Loucy (cell line): ENCODE measurements around the gene MARCKSL1.

ENCODE experiments used
- H2AFZ ChIP-seq: fragments of 200-600 bp; sonication (generic); 2 replicates; pipeline ENCODE4 v1.6.0; 2016; ENCODE audit warnings: antibody characterized with exemption, mild to moderate bottlenecking, low read length, moderate library complexity
- H3F3A ChIP-seq: fragments of 200-600 bp; 2 replicates; pipeline ENCODE4 v1.6.0; 2016; ENCODE audit warnings: antibody characterized with exemption, low read depth, mild to moderate bottlenecking
- H3K27me3 ChIP-seq: fragments of 200-600 bp; sonication (generic); 2 replicates; pipeline ENCODE4 v1.6.1; 2014; ENCODE audit warnings: low read length, mild to moderate bottlenecking; ENCODE audit not compliant: insufficient read depth, poor library complexity, severe bottlenecking
- H3K36me3 ChIP-seq: fragments of 200-600 bp; sonication (generic); 2 replicates; pipeline ENCODE4 v1.6.1; 2016; ENCODE audit warnings: low read length; ENCODE audit not compliant: insufficient read depth
- H3K4me1 ChIP-seq: fragments of 200-600 bp; sonication (generic); 2 replicates; pipeline ENCODE4 v1.5.1; 2014; ENCODE audit warnings: low read length, mild to moderate bottlenecking; ENCODE audit not compliant: insufficient read depth, poor library complexity, severe bottlenecking
- H3K4me2 ChIP-seq: fragments of 200-600 bp; sonication (generic); 2 replicates; pipeline ENCODE4 v1.6.0; 2014; ENCODE audit warnings: antibody characterized with exemption, low read length, low read depth, mild to moderate bottlenecking; ENCODE audit not compliant: poor library complexity, severe bottlenecking
- H3K4me3 ChIP-seq: fragments of 200-600 bp; sonication (generic); 2 replicates; pipeline ENCODE4 v1.5.1; 2014; ENCODE audit warnings: low read length, mild to moderate bottlenecking, mixed read lengths; ENCODE audit not compliant: poor library complexity, severe bottlenecking
- H3K79me2 ChIP-seq: fragments of 200-600 bp; sonication (generic); 2 replicates; pipeline ENCODE4 v1.6.1; 2014; ENCODE audit warnings: low read length; ENCODE audit not compliant: insufficient read depth
- H3K9ac ChIP-seq: fragments of 200-600 bp; sonication (generic); 2 replicates; pipeline ENCODE4 v1.6.0; 2014; ENCODE audit warnings: mild to moderate bottlenecking, low read depth, low read length, moderate library complexity; ENCODE audit not compliant: poor library complexity, severe bottlenecking
- H3K9me2 ChIP-seq: fragments of 200-600 bp; sonication (generic); replicated peaks from 2 replicates; pipeline ENCODE4 v1.6.1; 2016; ENCODE audit warnings: low read depth, low read length, mixed read lengths
- H3K9me3 ChIP-seq: fragments of 200-600 bp; sonication (generic); 2 replicates; pipeline ENCODE4 v1.6.1; 2014; ENCODE audit warnings: mild to moderate bottlenecking, antibody characterized with exemption, low read length, low read depth; ENCODE audit not compliant: insufficient read depth
- H4K20me1 ChIP-seq: fragments of 200-600 bp; sonication (generic); 2 replicates; pipeline ENCODE4 v1.6.0; 2014; ENCODE audit warnings: antibody characterized with exemption, low read length, mild to moderate bottlenecking; ENCODE audit not compliant: insufficient read depth, poor library complexity, severe bottlenecking
- EZH2phosphoT487 ChIP-seq: fragments of 200-600 bp; IDR thresholded peaks from 2 replicates; pipeline ENCODE4 v1.6.1; 2018; ENCODE audit warnings: antibody characterized with exemption, mild to moderate bottlenecking, moderate library complexity, borderline replicate concordance
- TF ChIP-seq, protein P1 (sequence below): fragments of 200-600 bp; sonication (generic); conservative IDR thresholded peaks from 2 replicates; pipeline ENCODE4 v1.5.1; 2014; ENCODE audit warnings: mild to moderate bottlenecking, antibody characterized with exemption, low read length

MARCKSL1 gene

DNA sequence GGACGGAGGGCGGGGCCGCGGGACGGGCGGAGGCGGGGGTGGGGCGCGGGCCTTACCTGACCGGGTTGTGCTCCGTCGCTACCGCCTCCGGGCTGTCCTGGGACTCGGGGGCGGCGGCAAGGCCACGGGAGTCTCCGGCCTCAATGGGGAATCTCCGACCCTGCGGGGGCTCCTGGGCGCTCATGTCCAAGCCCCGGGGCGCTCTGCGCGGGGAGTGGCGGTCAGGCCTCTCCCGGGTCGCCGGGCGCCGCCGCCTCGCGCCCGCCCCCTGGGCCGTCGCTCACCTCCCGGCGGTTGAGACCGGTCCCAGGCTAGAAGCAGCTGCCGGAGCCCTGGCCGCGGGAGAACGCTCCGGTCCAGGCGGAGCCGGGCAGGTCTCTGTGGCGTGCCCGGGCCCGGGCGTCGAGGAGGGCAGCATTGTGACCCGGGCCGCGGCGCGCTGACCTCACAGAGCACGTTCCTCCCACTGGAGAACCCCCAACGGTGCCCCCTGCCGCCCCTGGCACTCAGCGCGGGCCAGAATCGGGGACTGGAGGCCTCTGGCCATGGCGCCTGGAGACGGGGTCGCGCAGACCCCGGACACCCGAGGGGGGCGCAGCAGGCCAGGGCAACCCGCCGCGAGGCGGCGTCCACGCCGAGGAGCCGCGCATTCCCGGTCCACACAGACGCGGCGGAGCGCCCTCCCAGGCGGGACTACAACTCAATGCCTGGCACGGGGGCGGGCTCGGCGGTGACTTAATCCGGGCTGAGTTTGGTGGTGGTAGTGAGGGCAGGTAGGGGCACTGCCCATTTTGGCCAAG, 25.8 kb upstream of the MARCKSL1 start:
- Histone ChIP-seq H3K36me3 (peaks cover 4% of the 10 kb centered on the region; the same call in 1 of the 2 replicates), H2AFZ (no peak overlapping the region), H3K9ac (no peak overlapping the region), H3K9me3 (no peaks in the 10 kb centered on the region), H3F3A (no peaks in the 10 kb centered on the region), H3K9me2 (no peaks in the 10 kb centered on the region), H3K27me3 (no peaks in the 10 kb centered on the region), H3K4me3 (no peak overlapping the region), H3K4me1 (peaks cover 8% of the 10 kb centered on the region), H3K4me2 (no peak overlapping the region), H3K79me2 (no peaks in the 10 kb centered on the region), H4K20me1 (no peaks in the 10 kb centered on the region)
- TF ChIP-seq, protein P1, sequence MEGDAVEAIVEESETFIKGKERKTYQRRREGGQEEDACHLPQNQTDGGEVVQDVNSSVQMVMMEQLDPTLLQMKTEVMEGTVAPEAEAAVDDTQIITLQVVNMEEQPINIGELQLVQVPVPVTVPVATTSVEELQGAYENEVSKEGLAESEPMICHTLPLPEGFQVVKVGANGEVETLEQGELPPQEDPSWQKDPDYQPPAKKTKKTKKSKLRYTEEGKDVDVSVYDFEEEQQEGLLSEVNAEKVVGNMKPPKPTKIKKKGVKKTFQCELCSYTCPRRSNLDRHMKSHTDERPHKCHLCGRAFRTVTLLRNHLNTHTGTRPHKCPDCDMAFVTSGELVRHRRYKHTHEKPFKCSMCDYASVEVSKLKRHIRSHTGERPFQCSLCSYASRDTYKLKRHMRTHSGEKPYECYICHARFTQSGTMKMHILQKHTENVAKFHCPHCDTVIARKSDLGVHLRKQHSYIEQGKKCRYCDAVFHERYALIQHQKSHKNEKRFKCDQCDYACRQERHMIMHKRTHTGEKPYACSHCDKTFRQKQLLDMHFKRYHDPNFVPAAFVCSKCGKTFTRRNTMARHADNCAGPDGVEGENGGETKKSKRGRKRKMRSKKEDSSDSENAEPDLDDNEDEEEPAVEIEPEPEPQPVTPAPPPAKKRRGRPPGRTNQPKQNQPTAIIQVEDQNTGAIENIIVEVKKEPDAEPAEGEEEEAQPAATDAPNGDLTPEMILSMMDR: no peak
- TF ChIP-seq EZH2phosphoT487: no peak

GRCh38 chr1:32361308-32361673, 25.3 kb upstream of the MARCKSL1 start:
- Histone ChIP-seq H3K79me2 (no peaks in the 10 kb centered on the region), H4K20me1 (no peaks in the 10 kb centered on the region), H3K27me3 (no peaks in the 10 kb centered on the region), H3K9me2 (no peaks in the 10 kb centered on the region), H3K9ac (no peak overlapping the region), H2AFZ (no peak overlapping the region), H3K9me3 (no peaks in the 10 kb centered on the region), H3K4me1 (peaks cover 8% of the 10 kb centered on the region), H3K4me2 (no peak overlapping the region), H3K4me3 (no peak overlapping the region), H3F3A (no peaks in the 10 kb centered on the region), H3K36me3 (no peaks in the 10 kb centered on the region; the same call in 1 of the 2 replicates)
- TF ChIP-seq, protein P1: no peak

DNA sequence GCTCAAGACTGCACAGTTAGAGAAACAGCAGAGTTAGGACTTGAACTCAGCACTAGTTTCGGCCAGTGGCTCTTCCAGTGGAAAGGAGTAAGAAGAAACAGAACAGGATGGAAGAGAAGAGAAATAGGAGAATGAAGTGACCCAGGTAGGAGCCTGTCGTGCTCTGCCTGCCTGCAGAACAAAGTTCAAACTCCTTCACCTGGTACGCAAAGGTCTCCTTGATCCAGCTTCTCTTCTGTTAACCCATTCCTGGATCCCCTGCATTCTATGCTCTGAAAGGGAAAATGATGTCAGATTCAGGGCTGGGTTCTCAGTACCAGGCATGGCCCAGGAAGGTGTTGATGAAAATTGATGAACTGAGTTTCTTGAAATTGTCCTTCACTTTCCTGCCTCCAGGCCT, 22.4 kb upstream of the MARCKSL1 start:
- Histone ChIP-seq H3K36me3 (no peaks in the 10 kb centered on the region; the same call in 1 of the 2 replicates), H3K4me2 (no peak overlapping the region), H4K20me1 (no peaks in the 10 kb centered on the region), H3K4me1 (peaks cover 14% of the 10 kb centered on the region), H3K79me2 (no peaks in the 10 kb centered on the region), H3K9me2 (no peaks in the 10 kb centered on the region), H3F3A (no peaks in the 10 kb centered on the region), H3K9me3 (no peaks in the 10 kb centered on the region), H3K4me3 (no peak overlapping the region), H2AFZ (no peak overlapping the region), H3K27me3 (no peaks in the 10 kb centered on the region), H3K9ac (no peak overlapping the region)
- TF ChIP-seq, protein P1: no peak
- TF ChIP-seq EZH2phosphoT487: no peak
